Right lobe of liver (tissue), 4 donors: ENCODE data around the gene TNS1.

Experiments
- POLR2A ChIP-seq: fragments of 450-650 bp; IDR thresholded peaks from one replicate; pipeline ENCODE4 v1.6.1; 2017; ENCODE audit warnings: antibody characterized with exemption, mild to moderate bottlenecking
- TF ChIP-seq, protein P1 (sequence below), 4 donors: fragments of 200-600 bp in 3 of 4; fragments of 450-650 bp in 1 of 4; IDR thresholded peaks; one replicate each; pipeline versions ENCODE4 v1.5.1 to v1.8.0; 2016 to 2022; ENCODE audit warnings: antibody characterized with exemption in 4 of 4, mild to moderate bottlenecking in 2 of 4
- donor health status: DM: no; HTN: no; CAD: no.
- donor health status: DM: no; HTN: no; CAD: no.
- donor health status: DM: no; HTN: yes; CAD: no.

DNA sequence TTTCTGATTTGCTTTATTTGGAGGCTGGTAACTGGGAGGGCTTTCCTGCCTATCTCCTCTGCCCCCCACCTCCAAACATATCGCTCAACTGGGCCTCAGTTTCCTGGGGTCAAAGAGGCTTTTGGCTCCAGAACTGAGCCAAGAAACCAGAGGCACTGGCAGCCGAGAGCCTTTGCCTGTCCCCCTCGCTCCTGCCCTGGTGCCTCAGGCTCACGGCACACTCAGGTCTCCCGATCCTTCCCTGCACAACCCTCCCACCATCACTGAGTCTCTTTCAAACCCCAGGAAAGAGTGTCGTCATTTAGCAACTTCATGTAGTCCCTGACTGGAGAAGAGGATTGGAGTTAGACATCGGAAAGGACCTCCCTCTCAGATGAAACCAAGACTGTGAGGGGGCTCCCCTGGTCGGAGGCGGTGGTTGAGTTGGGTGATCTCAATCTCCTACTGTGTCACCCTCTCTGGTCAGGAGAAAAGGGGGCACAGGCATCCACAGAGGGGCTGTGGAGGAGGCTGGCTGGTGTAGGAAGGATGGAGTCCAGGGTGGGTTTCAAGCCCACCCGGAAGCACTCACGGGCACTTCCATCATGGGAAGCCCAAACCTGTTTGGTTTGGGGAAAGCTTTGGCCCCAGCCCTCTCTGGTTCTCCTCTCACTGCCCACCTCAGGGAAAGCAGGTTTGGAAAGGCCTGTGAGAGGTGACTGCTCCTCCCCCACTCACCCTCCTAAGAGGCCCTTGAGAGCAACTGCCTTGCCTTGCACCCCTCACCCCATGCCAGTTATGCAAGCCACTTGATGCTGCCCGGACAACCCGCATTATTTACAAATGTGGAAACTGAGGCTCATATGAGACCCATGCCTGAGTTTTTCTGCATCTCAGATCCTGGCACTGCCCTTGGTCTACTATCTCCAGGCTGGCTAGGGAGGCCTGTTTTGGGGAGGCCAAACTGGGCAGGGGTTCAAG lies 62.3 kb downstream of the TNS1 start:
- TF ChIP-seq POLR2A, result no peak
- TF ChIP-seq, protein P1, sequence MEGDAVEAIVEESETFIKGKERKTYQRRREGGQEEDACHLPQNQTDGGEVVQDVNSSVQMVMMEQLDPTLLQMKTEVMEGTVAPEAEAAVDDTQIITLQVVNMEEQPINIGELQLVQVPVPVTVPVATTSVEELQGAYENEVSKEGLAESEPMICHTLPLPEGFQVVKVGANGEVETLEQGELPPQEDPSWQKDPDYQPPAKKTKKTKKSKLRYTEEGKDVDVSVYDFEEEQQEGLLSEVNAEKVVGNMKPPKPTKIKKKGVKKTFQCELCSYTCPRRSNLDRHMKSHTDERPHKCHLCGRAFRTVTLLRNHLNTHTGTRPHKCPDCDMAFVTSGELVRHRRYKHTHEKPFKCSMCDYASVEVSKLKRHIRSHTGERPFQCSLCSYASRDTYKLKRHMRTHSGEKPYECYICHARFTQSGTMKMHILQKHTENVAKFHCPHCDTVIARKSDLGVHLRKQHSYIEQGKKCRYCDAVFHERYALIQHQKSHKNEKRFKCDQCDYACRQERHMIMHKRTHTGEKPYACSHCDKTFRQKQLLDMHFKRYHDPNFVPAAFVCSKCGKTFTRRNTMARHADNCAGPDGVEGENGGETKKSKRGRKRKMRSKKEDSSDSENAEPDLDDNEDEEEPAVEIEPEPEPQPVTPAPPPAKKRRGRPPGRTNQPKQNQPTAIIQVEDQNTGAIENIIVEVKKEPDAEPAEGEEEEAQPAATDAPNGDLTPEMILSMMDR (IDR thresholded peaks at IDR 0.05), result no peak
